H9 (cell line): Measurements from ENCODE around the gene EFCAB6. TPM values are rescaled to one million over a fixed set of nuclear protein-coding genes. Genes with fewer than 3 reads are reported as not detected.
A peak's percentile ranks its signal among the peaks of the same experiment; 100 is the strongest.

Source experiments
- DNase-seq: peaks from one replicate; pipeline ENCODE4 v3.0.0-alpha.2; 2017
- H2AFZ ChIP-seq: one replicate; pipeline ENCODE4 v1.6.1; 2013; ENCODE audit warnings: mild to moderate bottlenecking, low read length, control low read depth, moderate library complexity
- H2AK5ac ChIP-seq: 2 replicates; pipeline ENCODE4 v1.6.1; 2013; ENCODE audit warnings: low read length, control low read depth, mixed read lengths; ENCODE audit not compliant: insufficient read length
- H2BK120ac ChIP-seq: one replicate; pipeline ENCODE4 v1.6.1; 2013; ENCODE audit warnings: low read depth, mild to moderate bottlenecking, low read length, control low read depth, inconsistent platforms; ENCODE audit not compliant: poor library complexity, severe bottlenecking
- H2BK12ac ChIP-seq: 2 replicates; pipeline ENCODE4 v1.6.1; 2013; ENCODE audit warnings: low read length, control low read depth, mixed read lengths, low read depth; ENCODE audit not compliant: insufficient read length
- H2BK15ac ChIP-seq: 2 replicates; pipeline ENCODE4 v1.6.1; 2013; ENCODE audit warnings: low read depth, low read length, control low read depth
- H2BK20ac ChIP-seq: one replicate; pipeline ENCODE4 v1.6.1; 2013; ENCODE audit warnings: low read depth, mild to moderate bottlenecking, low read length, control low read depth, inconsistent platforms; ENCODE audit not compliant: poor library complexity, severe bottlenecking
- H2BK5ac ChIP-seq: 2 replicates; pipeline ENCODE4 v1.6.1; 2013; ENCODE audit warnings: low read length, control low read depth, mixed read lengths; ENCODE audit not compliant: insufficient read length
- H3K14ac ChIP-seq: 2 replicates; pipeline ENCODE4 v1.6.1; 2013; ENCODE audit warnings: low read length, control low read depth; ENCODE audit not compliant: insufficient read depth
- H3K18ac ChIP-seq: 2 replicates; pipeline ENCODE4 v1.6.1; 2013; ENCODE audit warnings: low read depth, mild to moderate bottlenecking, mixed read lengths, low read length, control low read depth; ENCODE audit not compliant: insufficient read length
- H3K23ac ChIP-seq: 2 replicates; pipeline ENCODE4 v1.6.1; 2013; ENCODE audit warnings: low read length, control low read depth, mixed read lengths, low read depth; ENCODE audit not compliant: insufficient read length
- H3K23me2 ChIP-seq: 2 replicates; pipeline ENCODE4 v1.6.1; 2013; ENCODE audit warnings: low read depth, mild to moderate bottlenecking, mixed read lengths, low read length, control low read depth; ENCODE audit not compliant: insufficient read length, poor library complexity, severe bottlenecking
- H3K27ac ChIP-seq: 2 replicates; pipeline ENCODE4 v1.5.1; 2013; ENCODE audit warnings: low read length, control low read depth, mixed read lengths, low read depth; ENCODE audit not compliant: insufficient read length
- H3K27me3 ChIP-seq: 2 replicates; pipeline ENCODE4 v1.6.1; 2013; ENCODE audit warnings: low read length, control low read depth, inconsistent platforms; ENCODE audit not compliant: insufficient read depth
- H3K4ac ChIP-seq: 2 replicates; pipeline ENCODE4 v1.6.1; 2013; ENCODE audit warnings: low read depth, mild to moderate bottlenecking, control low read depth, inconsistent platforms, low read length, moderate library complexity
- H3K4me1 ChIP-seq: 2 replicates; pipeline ENCODE4 v1.6.1; 2013; ENCODE audit warnings: low read length, control low read depth, inconsistent platforms; ENCODE audit not compliant: insufficient read depth
- H3K4me2 ChIP-seq: 2 replicates; pipeline ENCODE4 v1.6.1; 2013; ENCODE audit warnings: low read length, control low read depth, mixed read lengths; ENCODE audit not compliant: insufficient read length, insufficient read depth
- H3K56ac ChIP-seq: 2 replicates; pipeline ENCODE4 v1.6.1; 2013; ENCODE audit warnings: low read depth, mild to moderate bottlenecking, mixed read lengths, low read length, control low read depth; ENCODE audit not compliant: insufficient read length
- H3K79me1 ChIP-seq: 2 replicates; pipeline ENCODE4 v1.6.1; 2013; ENCODE audit warnings: low read depth, mild to moderate bottlenecking, moderate library complexity, low read length, control low read depth, inconsistent platforms; ENCODE audit not compliant: insufficient read depth, poor library complexity, severe bottlenecking
- H3K79me2 ChIP-seq: 2 replicates; pipeline ENCODE4 v1.6.1; 2013; ENCODE audit warnings: low read length, control low read depth, inconsistent platforms; ENCODE audit not compliant: insufficient read depth
- H3K9ac ChIP-seq: 2 replicates; pipeline ENCODE4 v1.6.1; 2013; ENCODE audit warnings: low read length, control low read depth, mixed read lengths; ENCODE audit not compliant: insufficient read length; ENCODE audit errors: extremely low read depth
- H3K9me3 ChIP-seq: one replicate; pipeline ENCODE4 v1.6.1; 2013; ENCODE audit warnings: low read depth, low read length, inconsistent platforms; ENCODE audit not compliant: control insufficient read depth
- H3T11ph ChIP-seq: one replicate; pipeline ENCODE4 v1.6.1; 2013; ENCODE audit warnings: mild to moderate bottlenecking, low read length, control low read depth, inconsistent platforms
- H4K20me1 ChIP-seq: one replicate; pipeline ENCODE4 v1.6.1; 2013; ENCODE audit not compliant: control insufficient read depth, insufficient read length, insufficient read depth
- H4K5ac ChIP-seq: 2 replicates; pipeline ENCODE4 v1.6.1; 2013; ENCODE audit warnings: low read depth, mild to moderate bottlenecking, mixed read lengths, low read length, control low read depth; ENCODE audit not compliant: insufficient read length
- H4K8ac ChIP-seq: replicated peaks from 2 replicates; pipeline ENCODE4 v1.6.1; 2013; ENCODE audit warnings: low read length, control low read depth, mixed read lengths, low read depth; ENCODE audit not compliant: insufficient read length
- H4K91ac ChIP-seq: 2 replicates; pipeline ENCODE4 v1.6.1; 2013; ENCODE audit warnings: low read depth, mild to moderate bottlenecking, moderate library complexity, mixed read lengths, low read length, control low read depth; ENCODE audit not compliant: insufficient read length
- H3K27ac Mint-ChIP-seq, 3 experiments: 2 replicates in 2 of 3; 3 replicates in 1 of 3; pipeline ENCODE4 v1.8.0; 2020 to 2021; ENCODE audit warnings: mixed read lengths in 3 of 3, mild to moderate bottlenecking in 1 of 3, moderate library complexity in 1 of 3
- H3K27me3 Mint-ChIP-seq: 2 replicates; pipeline ENCODE4 v1.8.0; 2021; ENCODE audit warnings: low read depth, mild to moderate bottlenecking, moderate library complexity, mixed read lengths
- H3K36me3 Mint-ChIP-seq, 3 experiments: 2 replicates in 2 of 3; 3 replicates in 1 of 3; pipeline ENCODE4 v1.8.0; 2020 to 2021; ENCODE audit warnings: low read depth in 3 of 3, mixed read lengths in 3 of 3; ENCODE audit not compliant: insufficient read depth in 1 of 3
- H3K4me1 Mint-ChIP-seq, 2 experiments: 2 replicates each; pipeline ENCODE4 v1.8.0; 2020; ENCODE audit warnings: mixed read lengths in 2 of 2
- H3K4me3 Mint-ChIP-seq, 2 experiments: 2 replicates in 1 of 2; 3 replicates in 1 of 2; pipeline ENCODE4 v1.8.0; 2020 to 2021; ENCODE audit warnings: mild to moderate bottlenecking in 2 of 2, mixed read lengths in 2 of 2, moderate library complexity in 1 of 2
- H3K9me3 Mint-ChIP-seq, 2 experiments: 2 replicates in 1 of 2; 3 replicates in 1 of 2; pipeline ENCODE4 v1.8.0; 2020; ENCODE audit warnings: mild to moderate bottlenecking in 2 of 2, mixed read lengths in 2 of 2, moderate library complexity in 1 of 2
- CTCF ChIP-seq: fragments of 200-600 bp; sonication (generic); conservative IDR thresholded peaks from 3 replicates; pipeline ENCODE4 v1.8.0; 2021; ENCODE audit warnings: antibody characterized with exemption, mild to moderate bottlenecking
- WGBS: extraction: QIAGEN DNeasy Blood & Tissue Kit; methylation state at CpG from one replicate; pipeline ENCODE4 v1.1.7; 2013; ENCODE audit warnings: missing lambda C conversion rate, low lambda C conversion rate, mixed read lengths; ENCODE audit not compliant: insufficient read length; ENCODE audit errors: extremely low coverage; 5-methylcytosine and 5-hydroxymethylcytosine counted together
- total RNA-seq: library from RNA; stranded (reverse); gene quantifications from 2 replicates; pipeline ENCODE4 v1.2.1, GENCODE V29; 2021

EFCAB6 gene
- total RNA-seq, 1 experiment from 2014 or later: 0.31 TPM

- Histone ChIP-seq H3T11ph (no peak overlapping the region), H2BK15ac (no peak overlapping the region), H4K8ac (no peak overlapping the region), H3K18ac (no peak overlapping the region), H3K79me1 (no peaks in the 10 kb centered on the region), H3K4ac (no peak overlapping the region), H2BK12ac (no peak overlapping the region), H3K9me3 (no peaks in the 10 kb centered on the region), H3K27me3 (no peaks in the 10 kb centered on the region), H3K4me1 (peaks cover 2% of the 10 kb centered on the region; the same call in 1 of the 2 replicates), H4K91ac (no peak overlapping the region), H2BK120ac (no peak overlapping the region), H2BK20ac (no peak overlapping the region), H4K5ac (no peak overlapping the region), H3K56ac (no peak overlapping the region), H3K4me2 (no peak overlapping the region), H3K23me2 (no peaks in the 10 kb centered on the region), H3K27ac (no peak overlapping the region), H3K79me2 (no peaks in the 10 kb centered on the region), H2BK5ac (no peak overlapping the region), H3K14ac (peak overlapping the region; percentile 21; the same call in 1 of the 2 replicates), H3K9ac (no peak overlapping the region), H4K20me1 (no peaks in the 10 kb centered on the region), H2AFZ (no peak overlapping the region), H3K23ac (no peak overlapping the region), H2AK5ac (no peak overlapping the region)
- Mint-ChIP-seq H3K27me3 (peaks cover 6% of the 10 kb centered on the region), H3K4me1 (peaks cover 16 to 22% of the 10 kb centered on the region in 2 experiments), H3K27ac (peak overlapping the region in 1 of 3 experiments; percentile 53; a peak in 1 of 7 replicates), H3K36me3 (no peaks in the 10 kb centered on the region), H3K4me3 (no peak overlapping the region; a peak in 1 of 5 replicates), H3K9me3 (no peaks in the 10 kb centered on the region; a peak in 2 of 5 replicates)
- TF ChIP-seq CTCF: no peak
- no peak for DNase-seq
- no CpG with 5 or more reads among the region's 14 CpGs for WGBS
Measured at GRCh38 chr22:43570531-43571165, 241.5 kb downstream of the EFCAB6 start.
